A549 (cell line): Measurements from ENCODE around the gene CAMKMT. TPM values are rescaled to one million over a fixed set of nuclear protein-coding genes. Genes with fewer than 3 reads are reported as not detected.

Experiments used
- ATAC-seq, 2 experiments: fragments of 200-7000 bp in 1 of 2; fragments of >200 bp in 1 of 2; cut with Nextera tagmentation in 1 of 2; cut with Tn5 transposase in 1 of 2; 3 replicates each; pipeline versions ENCODE4 v1.8.0 to v1.9.1; 2018 to 2020; ENCODE audit warnings: mild to moderate bottlenecking in 1 of 2, moderate library complexity in 1 of 2
- CTCF ChIA-PET: fragments of 300-600 bp; sonication (Branson Sonifier 250); formaldehyde crosslinking; extraction: SDS; loops from one replicate; lab custom pipeline; 2021; ENCODE audit warnings: antibody characterized with exemption, inconsistent platforms; lab: Yijun Ruan, JAX
- POLR2A ChIA-PET: fragments of 350-600 bp; formaldehyde crosslinking; extraction: SDS; loops from one replicate; lab custom pipeline; 2021; ENCODE audit warnings: antibody characterized with exemption, inconsistent platforms; lab: Yijun Ruan, JAX
- DNase-seq, 2 experiments: peaks; one replicate each; pipeline versions ENCODE4 v3.0.0 to v3.0.0-alpha.2; 2011 to 2016; ENCODE audit warnings: low read depth in 1 of 2, low spot score in 1 of 2
- FAIRE-seq: peaks from 2 replicates; lab custom pipeline; 2011; peaks lifted over from hg19 to GRCh38; lab: Jason Lieb, UNC
- H3K27ac ChIP-seq, 2 experiments: fragments of >200 bp; sonication (Bioruptor Twin); formaldehyde crosslinking; 3 replicates each; pipeline ENCODE4 v1.5.1; 2016 to 2017
- H3K4me1 ChIP-seq: fragments of >200 bp; sonication (Bioruptor Twin); formaldehyde crosslinking; 3 replicates; pipeline ENCODE4 v1.6.1; 2016
- H3K4me2 ChIP-seq: fragments of >200 bp; sonication (Bioruptor Twin); formaldehyde crosslinking; 3 replicates; pipeline ENCODE4 v1.6.1; 2016
- H3K4me3 ChIP-seq: fragments of >200 bp; sonication (Bioruptor Twin); formaldehyde crosslinking; 3 replicates; pipeline ENCODE4 v1.5.1; 2016
- H3K9me3 ChIP-seq: fragments of >200 bp; sonication (Bioruptor Twin); formaldehyde crosslinking; 3 replicates; pipeline ENCODE4 v1.6.1; 2016
- CEBPB ChIP-seq, 2 experiments: fragments of >200 bp in 1 of 2; sonication (Bioruptor Twin) in 1 of 2; formaldehyde crosslinking in 1 of 2; IDR thresholded peaks; 2 replicates each; pipeline ENCODE4 v1.6.1; 2012 to 2016
- CHD4 ChIP-seq: fragments of 200-600 bp; sonication (generic); IDR thresholded peaks from 2 replicates; pipeline ENCODE4 v1.6.1; 2016; ENCODE audit warnings: antibody characterized with exemption, mild to moderate bottlenecking, borderline replicate concordance
- CTCF ChIP-seq: fragments of >200 bp; sonication (Bioruptor Twin); formaldehyde crosslinking; IDR thresholded peaks from 3 replicates; pipeline ENCODE4 v1.5.1; 2016
- FOSB ChIP-seq: fragments of 250-450 bp; sonication (Bioruptor Pico); IDR thresholded peaks from 2 replicates; pipeline ENCODE4 v1.5.0; 2020; ENCODE audit warnings: mild to moderate bottlenecking, moderate library complexity
- FOSL2 ChIP-seq, 2 experiments: fragments of 450-650 bp in 1 of 2; fragments of >200 bp in 1 of 2; sonication (Bioruptor Twin) in 1 of 2; formaldehyde crosslinking; IDR thresholded peaks; 2 replicates each; pipeline versions ENCODE4 v1.5.0 to v1.6.1; 2016 to 2020; ENCODE audit warnings: mild to moderate bottlenecking in 1 of 2, moderate library complexity in 1 of 2
- FOXS1 ChIP-seq: fragments of 250-450 bp; sonication (Bioruptor Pico); IDR thresholded peaks from 2 replicates; pipeline ENCODE4 v1.5.0; 2020; ENCODE audit warnings: mild to moderate bottlenecking, moderate library complexity
- GATA3 ChIP-seq: IDR thresholded peaks from 2 replicates; pipeline ENCODE4 v1.6.1; 2012; ENCODE audit warnings: borderline replicate concordance
- HEYL ChIP-seq: fragments of 250-450 bp; sonication (Bioruptor Pico); IDR thresholded peaks from 2 replicates; pipeline ENCODE4 v1.8.0; 2021; ENCODE audit warnings: mild to moderate bottlenecking, moderate library complexity
- HOXB5 ChIP-seq: fragments of 250-450 bp; sonication (Bioruptor Pico); IDR thresholded peaks from 2 replicates; pipeline ENCODE4 v1.5.0; 2020; ENCODE audit warnings: mild to moderate bottlenecking, moderate library complexity
- JUN ChIP-seq, 2 experiments: fragments of >200 bp; sonication (Bioruptor Twin); formaldehyde crosslinking; IDR thresholded peaks; 2 replicates in 1 of 2; 3 replicates in 1 of 2; pipeline ENCODE4 v1.6.1; 2016 to 2017
- JUNB ChIP-seq: fragments of >200 bp; sonication (Bioruptor Twin); formaldehyde crosslinking; IDR thresholded peaks from 2 replicates; pipeline ENCODE4 v1.6.1; 2016
- MAFK ChIP-seq: fragments of 450-650 bp; IDR thresholded peaks from 2 replicates; pipeline ENCODE4 v1.6.1; 2014; ENCODE audit not compliant: partially characterized antibody
- NFE2L2 ChIP-seq: fragments of 150-350 bp; conservative IDR thresholded peaks from 2 replicates; pipeline ENCODE4 v1.6.1; 2014; ENCODE audit warnings: low read length
- NPAS2 ChIP-seq: fragments of 250-450 bp; sonication (Bioruptor Pico); IDR thresholded peaks from 2 replicates; pipeline ENCODE4 v1.8.0; 2022; ENCODE audit warnings: mild to moderate bottlenecking, moderate library complexity, borderline replicate concordance
- NR3C1 ChIP-seq: fragments of >200 bp; sonication (Bioruptor Twin); formaldehyde crosslinking; IDR thresholded peaks from 3 replicates; pipeline ENCODE4 v1.6.1; 2017
- PBX3 ChIP-seq: IDR thresholded peaks from 2 replicates; pipeline ENCODE4 v1.6.1; 2012
- RAD21 ChIP-seq, 2 experiments: fragments of >200 bp in 1 of 2; sonication (Bioruptor Twin) in 1 of 2; formaldehyde crosslinking in 1 of 2; IDR thresholded peaks in 1 of 2; conservative IDR thresholded peaks in 1 of 2; 2 replicates in 1 of 2; 3 replicates in 1 of 2; pipeline ENCODE4 v1.6.1; 2012 to 2018; ENCODE audit warnings: inconsistent platforms in 1 of 2
- RARB ChIP-seq: fragments of 250-450 bp; sonication (Bioruptor Pico); IDR thresholded peaks from 2 replicates; pipeline ENCODE4 v1.8.0; 2021; ENCODE audit warnings: mild to moderate bottlenecking, moderate library complexity
- RFX5 ChIP-seq: fragments of 450-650 bp; IDR thresholded peaks from 2 replicates; pipeline ENCODE4 v1.7.1; 2014; ENCODE audit warnings: antibody characterized with exemption, mild to moderate bottlenecking, moderate library complexity
- SMC3 ChIP-seq: fragments of >200 bp; sonication (Bioruptor Twin); formaldehyde crosslinking; IDR thresholded peaks from 3 replicates; pipeline ENCODE4 v1.6.1; 2018; ENCODE audit warnings: inconsistent platforms
- ZC3H11A ChIP-seq: fragments of 450-650 bp; IDR thresholded peaks from 2 replicates; pipeline ENCODE4 v1.6.1; 2014; ENCODE audit warnings: antibody characterized with exemption, mild to moderate bottlenecking
- ZSCAN20 ChIP-seq: fragments of 250-450 bp; sonication (Bioruptor Pico); IDR thresholded peaks from 2 replicates; pipeline ENCODE4 v1.8.0; 2022; ENCODE audit warnings: mild to moderate bottlenecking, moderate library complexity
- WGBS: methylation state at CpG from one replicate; pipeline ENCODE4 v1.1.6; 2017; ENCODE audit errors: missing lambda C conversion rate; 5-methylcytosine and 5-hydroxymethylcytosine counted together
- polyA plus RNA-seq, 4 experiments: library from polyadenylated mRNA; depleted of rRNA in 3 of 4; stranded (reverse); fragments of >200 nt; fragmentation: RNase III in 1 of 4; extraction: RNeasy Plus Mini Kit Qiagen cat#74134 plus additional on column Dnase treatment in 1 of 4; gene quantifications; 2 replicates in 3 of 4; 3 replicates in 1 of 4; pipeline ENCODE4 v1.2.3, GENCODE V29; 2011 to 2017
- TF ChIP-seq, protein P1 (sequence below): fragments of 200-600 bp; sonication (generic); IDR thresholded peaks from 2 replicates; pipeline ENCODE4 v1.6.1; 2016; ENCODE audit warnings: antibody characterized with exemption, mild to moderate bottlenecking, moderate library complexity
- TF ChIP-seq, protein P2 (sequence below): fragments of 150-350 bp; IDR thresholded peaks from 2 replicates; pipeline ENCODE4 v1.6.1; 2014; ENCODE audit warnings: low read depth, mild to moderate bottlenecking, low read length
- TF ChIP-seq, protein P3 (sequence below): IDR thresholded peaks from 2 replicates; pipeline ENCODE4 v1.6.1; 2012; ENCODE audit warnings: low read depth, borderline replicate concordance

Gene CAMKMT
- polyA plus RNA-seq, 2 of the 4 experiments (the other 2 are of a cell fraction): 6.5 to 15.7 TPM

GRCh38 chr2:44342854-44343253, 18.9 kb upstream of the CAMKMT start:
- ChIA-PET CTCF (interaction anchor here (0.6 to 2.3 kb wide), 29 partner anchors 9 to 591 kb away, joined by 3 to 22 read pairs (median 5); partner anchors contain the start of genes CAMKMT and PREPL), POLR2A (no interaction called here)
- no peak overlapping the region for H3K27ac ChIP-seq
- FAIRE-seq (peak; percentile 65), DNase-seq (peak; percentile 28 to 66), ATAC-seq (peak; percentile 62 to 81; a peak in 3 of 6 replicates)
- H3K4me1 ChIP-seq: no peaks in the 10 kb centered on the region
- 80% methylated on average over 1 of the region's 1 CpG for WGBS
- TF ChIP-seq ZC3H11A (no peak), PBX3 (no peak), HEYL (no peak), SMC3 (peak; percentile 81), FOXS1 (CRISPR knock-in tag) (no peak), CTCF (peak; percentile 68), RAD21 (conservative IDR thresholded peaks at IDR 0.05 in 1 of 2, IDR thresholded peaks at IDR 0.05 in 1 of 2) (peak; percentile 77 to 93), NPAS2 (no peak), NR3C1 (no peak), RFX5 (no peak), RARB (CRISPR knock-in tag) (no peak), MAFK (no peak), JUNB (no peak), HOXB5 (CRISPR knock-in tag) (no peak), FOSL2 (IDR thresholded peaks at IDR 0.05) (no peak), FOSL2 (CRISPR knock-in tag; IDR thresholded peaks at IDR 0.05) (no peak), NFE2L2 (no peak), CEBPB (IDR thresholded peaks at IDR 0.05) (no peak), ZSCAN20 (CRISPR knock-in tag) (no peak), CHD4 (no peak), FOSB (CRISPR knock-in tag) (no peak), GATA3 (no peak), JUN (IDR thresholded peaks at IDR 0.05) (no peak)
- TF ChIP-seq, protein P1, sequence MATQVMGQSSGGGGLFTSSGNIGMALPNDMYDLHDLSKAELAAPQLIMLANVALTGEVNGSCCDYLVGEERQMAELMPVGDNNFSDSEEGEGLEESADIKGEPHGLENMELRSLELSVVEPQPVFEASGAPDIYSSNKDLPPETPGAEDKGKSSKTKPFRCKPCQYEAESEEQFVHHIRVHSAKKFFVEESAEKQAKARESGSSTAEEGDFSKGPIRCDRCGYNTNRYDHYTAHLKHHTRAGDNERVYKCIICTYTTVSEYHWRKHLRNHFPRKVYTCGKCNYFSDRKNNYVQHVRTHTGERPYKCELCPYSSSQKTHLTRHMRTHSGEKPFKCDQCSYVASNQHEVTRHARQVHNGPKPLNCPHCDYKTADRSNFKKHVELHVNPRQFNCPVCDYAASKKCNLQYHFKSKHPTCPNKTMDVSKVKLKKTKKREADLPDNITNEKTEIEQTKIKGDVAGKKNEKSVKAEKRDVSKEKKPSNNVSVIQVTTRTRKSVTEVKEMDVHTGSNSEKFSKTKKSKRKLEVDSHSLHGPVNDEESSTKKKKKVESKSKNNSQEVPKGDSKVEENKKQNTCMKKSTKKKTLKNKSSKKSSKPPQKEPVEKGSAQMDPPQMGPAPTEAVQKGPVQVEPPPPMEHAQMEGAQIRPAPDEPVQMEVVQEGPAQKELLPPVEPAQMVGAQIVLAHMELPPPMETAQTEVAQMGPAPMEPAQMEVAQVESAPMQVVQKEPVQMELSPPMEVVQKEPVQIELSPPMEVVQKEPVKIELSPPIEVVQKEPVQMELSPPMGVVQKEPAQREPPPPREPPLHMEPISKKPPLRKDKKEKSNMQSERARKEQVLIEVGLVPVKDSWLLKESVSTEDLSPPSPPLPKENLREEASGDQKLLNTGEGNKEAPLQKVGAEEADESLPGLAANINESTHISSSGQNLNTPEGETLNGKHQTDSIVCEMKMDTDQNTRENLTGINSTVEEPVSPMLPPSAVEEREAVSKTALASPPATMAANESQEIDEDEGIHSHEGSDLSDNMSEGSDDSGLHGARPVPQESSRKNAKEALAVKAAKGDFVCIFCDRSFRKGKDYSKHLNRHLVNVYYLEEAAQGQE: no peak
- TF ChIP-seq, protein P2, sequence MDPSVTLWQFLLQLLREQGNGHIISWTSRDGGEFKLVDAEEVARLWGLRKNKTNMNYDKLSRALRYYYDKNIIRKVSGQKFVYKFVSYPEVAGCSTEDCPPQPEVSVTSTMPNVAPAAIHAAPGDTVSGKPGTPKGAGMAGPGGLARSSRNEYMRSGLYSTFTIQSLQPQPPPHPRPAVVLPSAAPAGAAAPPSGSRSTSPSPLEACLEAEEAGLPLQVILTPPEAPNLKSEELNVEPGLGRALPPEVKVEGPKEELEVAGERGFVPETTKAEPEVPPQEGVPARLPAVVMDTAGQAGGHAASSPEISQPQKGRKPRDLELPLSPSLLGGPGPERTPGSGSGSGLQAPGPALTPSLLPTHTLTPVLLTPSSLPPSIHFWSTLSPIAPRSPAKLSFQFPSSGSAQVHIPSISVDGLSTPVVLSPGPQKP: no peak
- TF ChIP-seq, protein P3, sequence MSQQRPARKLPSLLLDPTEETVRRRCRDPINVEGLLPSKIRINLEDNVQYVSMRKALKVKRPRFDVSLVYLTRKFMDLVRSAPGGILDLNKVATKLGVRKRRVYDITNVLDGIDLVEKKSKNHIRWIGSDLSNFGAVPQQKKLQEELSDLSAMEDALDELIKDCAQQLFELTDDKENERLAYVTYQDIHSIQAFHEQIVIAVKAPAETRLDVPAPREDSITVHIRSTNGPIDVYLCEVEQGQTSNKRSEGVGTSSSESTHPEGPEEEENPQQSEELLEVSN: no peak
- no peak overlapping the region for H3K4me2 ChIP-seq
- no peaks in the 10 kb centered on the region for H3K9me3 ChIP-seq
- H3K4me3 ChIP-seq: no peak overlapping the region
